NCI-H128 (cell line): ENCODE data around the gene VTN.
A peak's percentile ranks its signal among the peaks of the same experiment; 100 is the strongest.
"Not testable (repeated sequence)": the region's sequence is repeated elsewhere in the genome, so short reads cannot be mapped to it uniquely, and the experiment has no call there.

Source experiments
- DNase-seq: peaks from one replicate; lab custom pipeline; 2025; ENCODE audit not compliant: unreplicated experiment; lab: John Stamatoyannopoulos, UW

VTN gene

GRCh38 chr17:28344435-28344901, 25.6 kb downstream of the VTN start:
- no peak for DNase-seq

GRCh38 chr17:28344011-28344410, 26.1 kb downstream of the VTN start:
- DNase-seq = no peak

- no peak for DNase-seq
Observed at GRCh38 chr17:28343491-28343932, 26.6 kb downstream of the VTN start.

GRCh38 chr17:28342313-28342712, 27.8 kb downstream of the VTN start:
- DNase-seq = no peak

- DNase-seq = no peak
Observed at GRCh38 chr17:28341516-28341915, 28.6 kb downstream of the VTN start.

GRCh38 chr17:28340374-28340773, 29.7 kb downstream of the VTN start:
- DNase-seq = no peak

GRCh38 chr17:28339431-28339830, 30.7 kb downstream of the VTN start:
- DNase-seq = no peak

GRCh38 chr17:28338769-28339212, 31.3 kb downstream of the VTN start:
- DNase-seq = not testable (repeated sequence)

GRCh38 chr17:28338056-28338768, 31.9 kb downstream of the VTN start:
- no peak for DNase-seq

- DNase-seq = no peak
Observed at GRCh38 chr17:28335959-28336871, 33.9 kb downstream of the VTN start.

- peak; percentile 93 for DNase-seq
Observed at GRCh38 chr17:28335201-28335958, 34.7 kb downstream of the VTN start, which contains the start of the genes IFT20 and TNFAIP1. Gene IFT20, minus strand, starts transcription at chr17:28335472. Its CDS starts 3,487 bp downstream, at chr17:28331985. Gene TNFAIP1, plus strand, starts transcription at chr17:28335761. Its CDS starts 3,761 bp downstream, at chr17:28339522.

GRCh38 chr17:28334666-28335200, 35.4 kb downstream of the VTN start:
- DNase-seq = no peak

GRCh38 chr17:28334171-28334570, 35.9 kb downstream of the VTN start:
- no peak for DNase-seq

GRCh38 chr17:28333083-28333746, 36.9 kb downstream of the VTN start:
- DNase-seq = no peak

- no peak for DNase-seq
Observed at GRCh38 chr17:28331891-28332420, 38.2 kb downstream of the VTN start.

GRCh38 chr17:28330671-28331070, 39.4 kb downstream of the VTN start:
- no peak for DNase-seq

GRCh38 chr17:28328325-28328724, 41.8 kb downstream of the VTN start:
- DNase-seq = no peak

GRCh38 chr17:28327709-28328108, 42.4 kb downstream of the VTN start:
- no peak for DNase-seq

- no peak for DNase-seq
Observed at GRCh38 chr17:28327031-28327607, 43.0 kb downstream of the VTN start.

- DNase-seq = no peak
Observed at GRCh38 chr17:28326114-28326513, 44.0 kb downstream of the VTN start.
